Trophoblast cell (in vitro differentiated cells and primary cell): ENCODE measurements around the gene PELI1.
A peak's percentile ranks its signal among the peaks of the same experiment; 100 is the strongest.

Experiments
- DNase-seq, 2 donors: peaks; one replicate each; pipeline ENCODE4 v3.0.0-alpha.2; 2016
- H2AFZ ChIP-seq: 2 replicates; pipeline ENCODE4 v1.6.1; 2013; ENCODE audit warnings: low read length, moderate library complexity, mild to moderate bottlenecking; ENCODE audit not compliant: insufficient read depth, poor library complexity
- H2AK5ac ChIP-seq: 2 replicates; pipeline ENCODE4 v1.6.1; 2013; ENCODE audit warnings: mild to moderate bottlenecking, low read length
- H2BK120ac ChIP-seq: 2 replicates; pipeline ENCODE4 v1.6.1; 2013; ENCODE audit warnings: low read length, mild to moderate bottlenecking, moderate library complexity; ENCODE audit not compliant: insufficient read depth, poor library complexity
- H2BK12ac ChIP-seq: 2 replicates; pipeline ENCODE4 v1.6.1; 2013; ENCODE audit warnings: mild to moderate bottlenecking, low read length, moderate library complexity
- H2BK5ac ChIP-seq: 2 replicates; pipeline ENCODE4 v1.6.1; 2013; ENCODE audit warnings: low read length, low read depth, moderate library complexity, mild to moderate bottlenecking; ENCODE audit not compliant: poor library complexity
- H3K14ac ChIP-seq: 2 replicates; pipeline ENCODE4 v1.6.1; 2013; ENCODE audit warnings: mild to moderate bottlenecking, low read length
- H3K18ac ChIP-seq: 2 replicates; pipeline ENCODE4 v1.6.1; 2013; ENCODE audit warnings: mild to moderate bottlenecking, low read length
- H3K23ac ChIP-seq: 2 replicates; pipeline ENCODE4 v1.6.1; 2013; ENCODE audit warnings: low read length
- H3K27ac ChIP-seq: 2 replicates; pipeline ENCODE4 v1.5.1; 2013; ENCODE audit warnings: low read depth, mild to moderate bottlenecking, inconsistent platforms, low read length, moderate library complexity
- H3K27me3 ChIP-seq: 2 replicates; pipeline ENCODE4 v1.6.1; 2013; ENCODE audit warnings: inconsistent platforms, mild to moderate bottlenecking, low read length, moderate library complexity; ENCODE audit not compliant: insufficient read depth
- H3K36me3 ChIP-seq, 2 experiments: 1 replicate in 1 of 2; 2 replicates in 1 of 2; pipeline ENCODE4 v1.6.1; 2013; ENCODE audit warnings: low read length in 2 of 2, mild to moderate bottlenecking in 2 of 2, moderate library complexity in 1 of 2; ENCODE audit not compliant: insufficient read depth in 2 of 2, control insufficient read depth in 1 of 2
- H3K4ac ChIP-seq: 2 replicates; pipeline ENCODE4 v1.6.1; 2013; ENCODE audit warnings: low read depth, mild to moderate bottlenecking, low read length, moderate library complexity
- H3K4me1 ChIP-seq, 2 experiments: 1 replicate in 1 of 2; 2 replicates in 1 of 2; pipeline ENCODE4 v1.6.1; 2013; ENCODE audit warnings: low read length in 2 of 2, mild to moderate bottlenecking in 2 of 2, moderate library complexity in 1 of 2; ENCODE audit not compliant: insufficient read depth in 2 of 2, control insufficient read depth in 1 of 2
- H3K4me2 ChIP-seq: 2 replicates; pipeline ENCODE4 v1.6.1; 2013; ENCODE audit warnings: inconsistent platforms, mild to moderate bottlenecking, low read length, moderate library complexity
- H3K4me3 ChIP-seq: 2 replicates; pipeline ENCODE4 v1.5.1; 2013; ENCODE audit warnings: mild to moderate bottlenecking, low read depth, low read length, inconsistent platforms
- H3K79me1 ChIP-seq: one replicate; pipeline ENCODE4 v1.6.1; 2013; ENCODE audit warnings: low read length
- H3K79me2 ChIP-seq: 2 replicates; pipeline ENCODE4 v1.6.1; 2013; ENCODE audit warnings: low read length, mild to moderate bottlenecking; ENCODE audit not compliant: control insufficient read depth, insufficient read depth, poor library complexity
- H3K9ac ChIP-seq: 2 replicates; pipeline ENCODE4 v1.6.1; 2013; ENCODE audit warnings: mild to moderate bottlenecking, low read length
- H3K9me3 ChIP-seq: 2 replicates; pipeline ENCODE4 v1.6.1; 2013; ENCODE audit warnings: low read depth, mild to moderate bottlenecking, control low read depth, inconsistent platforms, low read length; ENCODE audit not compliant: insufficient read depth
- H4K12ac ChIP-seq: 2 replicates; pipeline ENCODE4 v1.6.1; 2013; ENCODE audit warnings: low read depth, mild to moderate bottlenecking, low read length, moderate library complexity
- H4K8ac ChIP-seq: 2 replicates; pipeline ENCODE4 v1.6.1; 2013; ENCODE audit warnings: low read depth, mild to moderate bottlenecking, low read length, moderate library complexity
- H4K91ac ChIP-seq: one replicate; pipeline ENCODE4 v1.6.1; 2013; ENCODE audit warnings: low read depth, mild to moderate bottlenecking, low read length, moderate library complexity
- WGBS: extraction: QIAGEN DNeasy Blood & Tissue Kit; methylation state at CpG from one replicate; pipeline ENCODE4 v1.1.7; 2013; ENCODE audit warnings: missing lambda C conversion rate; ENCODE audit not compliant: insufficient read length, insufficient coverage; ENCODE audit errors: extremely low coverage; 5-methylcytosine and 5-hydroxymethylcytosine counted together

Gene PELI1

GRCh38 chr2:64119369-64119768 is 24.9 kb downstream of the PELI1 start:
- Histone ChIP-seq H3K23ac (no peak overlapping the region), H3K4me1 (no peaks in the 10 kb centered on the region)

GRCh38 chr2:64115808-64116598 is 28.2 kb downstream of the PELI1 start:
- no peaks in the 10 kb centered on the region for H3K27me3 ChIP-seq
- H3K4me3 ChIP-seq = no peak overlapping the region
- no peaks in the 10 kb centered on the region for H3K36me3 ChIP-seq
- no peak overlapping the region for H3K27ac ChIP-seq
- H3K9me3 ChIP-seq = no peaks in the 10 kb centered on the region
- H3K4me1 ChIP-seq = no peaks in the 10 kb centered on the region
- no peak overlapping the region for H2BK5ac ChIP-seq
- no peak overlapping the region for H3K18ac ChIP-seq
- H4K12ac ChIP-seq = no peak overlapping the region
- WGBS = no CpG with 5 or more reads among the region's 2 CpGs
- no peak overlapping the region for H2BK120ac ChIP-seq
- no peaks in the 10 kb centered on the region for H3K79me1 ChIP-seq
- H2AK5ac ChIP-seq = no peak overlapping the region
- H2BK12ac ChIP-seq = no peak overlapping the region
- H3K4me2 ChIP-seq = no peak overlapping the region
- H4K91ac ChIP-seq = no peak overlapping the region
- H3K79me2 ChIP-seq = no peaks in the 10 kb centered on the region
- H3K4ac ChIP-seq = no peak overlapping the region
- H3K14ac ChIP-seq = no peak overlapping the region
- H3K23ac ChIP-seq = no peak overlapping the region
- DNase-seq = peak in 1 of 2 donors; percentile 54
- no peak overlapping the region for H3K9ac ChIP-seq
- no peak overlapping the region for H4K8ac ChIP-seq
- no peak overlapping the region for H2AFZ ChIP-seq

More at GRCh38 chr2:64119369-64119768, 24.9 kb downstream of the PELI1 start:
- no peak overlapping the region for H2BK12ac ChIP-seq
- no peak overlapping the region for H3K4me3 ChIP-seq
- H3K27ac ChIP-seq = no peak overlapping the region
- H3K4me2 ChIP-seq = no peak overlapping the region
- no peak overlapping the region for H2AFZ ChIP-seq
- no peaks in the 10 kb centered on the region for H3K36me3 ChIP-seq
- no peak overlapping the region for H2BK120ac ChIP-seq
- no peaks in the 10 kb centered on the region for H3K79me1 ChIP-seq
- no peak overlapping the region for H2BK5ac ChIP-seq
- no peaks in the 10 kb centered on the region for H3K27me3 ChIP-seq
- WGBS = no CpG with 5 or more reads among the region's 4 CpGs
- no peak overlapping the region for H3K9ac ChIP-seq
- no peak overlapping the region for H4K8ac ChIP-seq
- no peak for DNase-seq
- no peak overlapping the region for H3K14ac ChIP-seq
- no peak overlapping the region for H3K4ac ChIP-seq
- no peaks in the 10 kb centered on the region for H3K9me3 ChIP-seq
- H4K12ac ChIP-seq = no peak overlapping the region
- no peak overlapping the region for H3K18ac ChIP-seq
- no peaks in the 10 kb centered on the region for H3K79me2 ChIP-seq
- H4K91ac ChIP-seq = no peak overlapping the region
- no peak overlapping the region for H2AK5ac ChIP-seq

GRCh38 chr2:64114912-64115277 is 29.3 kb downstream of the PELI1 start:
- H3K14ac ChIP-seq = no peak overlapping the region
- H3K27ac ChIP-seq = no peak overlapping the region
- H2BK12ac ChIP-seq = no peak overlapping the region
- no peaks in the 10 kb centered on the region for H3K27me3 ChIP-seq
- no peak overlapping the region for H4K8ac ChIP-seq
- H3K9me3 ChIP-seq = no peaks in the 10 kb centered on the region
- no CpG with 5 or more reads among the region's 3 CpGs for WGBS
- no peaks in the 10 kb centered on the region for H3K4me1 ChIP-seq
- no peak overlapping the region for H4K12ac ChIP-seq
- DNase-seq = no peak
- H3K36me3 ChIP-seq = no peaks in the 10 kb centered on the region
- no peak overlapping the region for H3K9ac ChIP-seq
- no peak overlapping the region for H2BK5ac ChIP-seq
- no peaks in the 10 kb centered on the region for H3K79me2 ChIP-seq
- no peaks in the 10 kb centered on the region for H3K79me1 ChIP-seq
- no peak overlapping the region for H3K4me3 ChIP-seq
- H3K18ac ChIP-seq = no peak overlapping the region
- H2AK5ac ChIP-seq = no peak overlapping the region
- no peak overlapping the region for H2AFZ ChIP-seq
- H2BK120ac ChIP-seq = no peak overlapping the region
- no peak overlapping the region for H3K23ac ChIP-seq
- H3K4ac ChIP-seq = no peak overlapping the region
- no peak overlapping the region for H3K4me2 ChIP-seq
- H4K91ac ChIP-seq = no peak overlapping the region

- no peak overlapping the region for H3K14ac ChIP-seq
- H3K9me3 ChIP-seq = no peaks in the 10 kb centered on the region
- DNase-seq = peak in 1 of 2 donors; percentile 62
- H3K27me3 ChIP-seq = no peaks in the 10 kb centered on the region
- no peak overlapping the region for H4K8ac ChIP-seq
- H3K79me2 ChIP-seq = no peaks in the 10 kb centered on the region
- no peaks in the 10 kb centered on the region for H3K79me1 ChIP-seq
- no peak overlapping the region for H2BK120ac ChIP-seq
- H3K4me2 ChIP-seq = no peak overlapping the region
- no peak overlapping the region for H2BK5ac ChIP-seq
- H3K9ac ChIP-seq = no peak overlapping the region
- H2BK12ac ChIP-seq = no peak overlapping the region
- WGBS = no CpG with 5 or more reads among the region's 1 CpG
- H3K36me3 ChIP-seq = no peaks in the 10 kb centered on the region
- H3K23ac ChIP-seq = no peak overlapping the region
- no peak overlapping the region for H4K91ac ChIP-seq
- H3K18ac ChIP-seq = no peak overlapping the region
- H3K4me3 ChIP-seq = no peak overlapping the region
- H4K12ac ChIP-seq = no peak overlapping the region
- H2AK5ac ChIP-seq = no peak overlapping the region
- no peak overlapping the region for H2AFZ ChIP-seq
- no peaks in the 10 kb centered on the region for H3K4me1 ChIP-seq
- no peak overlapping the region for H3K27ac ChIP-seq
- no peak overlapping the region for H3K4ac ChIP-seq
Observed at GRCh38 chr2:64114063-64114911, 29.9 kb downstream of the PELI1 start.
